CD14-positive monocyte (primary cell): Measurements from ENCODE around the gene NID1. TPM values are rescaled to one million over a fixed set of nuclear protein-coding genes. Genes with fewer than 3 reads are reported as not detected.
A peak's percentile ranks its signal among the peaks of the same experiment; 100 is the strongest.

Source experiments
- DNase-seq, 3 donors: peaks; one replicate each; pipeline ENCODE4 v3.0.0-alpha.2; 2011 to 2022
- H2AFZ ChIP-seq: 2 replicates; pipeline ENCODE4 v1.6.0; 2012; ENCODE audit warnings: mild to moderate bottlenecking, low read depth, low read length, inconsistent platforms; ENCODE audit not compliant: insufficient read depth, poor library complexity, severe bottlenecking
- H3K27ac ChIP-seq, 2 donors: 1 replicate in 1 of 2; 2 replicates in 1 of 2; pipeline ENCODE4 v1.5.1; 2012 to 2013; ENCODE audit warnings: low read length in 2 of 2, control low read depth in 1 of 2, inconsistent platforms in 1 of 2, low read depth in 1 of 2, mild to moderate bottlenecking in 1 of 2
- H3K27me3 ChIP-seq, 2 donors: one replicate each; pipeline versions ENCODE4 v1.6.0 to v1.6.1; 2011 to 2013; ENCODE audit warnings: low read length in 2 of 2; ENCODE audit not compliant: control insufficient read depth in 2 of 2, insufficient read depth in 2 of 2
- H3K36me3 ChIP-seq, 2 donors: replicated peaks in 1 of 2; 1 replicate in 1 of 2; 2 replicates in 1 of 2; pipeline versions ENCODE4 v1.5.1 to v1.6.1; 2012 to 2013; ENCODE audit warnings: low read length in 2 of 2, control low read depth in 1 of 2, inconsistent platforms in 1 of 2, mild to moderate bottlenecking in 1 of 2; ENCODE audit not compliant: insufficient read depth in 2 of 2, control insufficient read depth in 1 of 2
- H3K4me1 ChIP-seq, 2 donors: 1 replicate in 1 of 2; 2 replicates in 1 of 2; pipeline versions ENCODE4 v1.5.1 to v1.6.1; 2012 to 2013; ENCODE audit warnings: low read length in 2 of 2, control low read depth in 1 of 2, inconsistent platforms in 1 of 2, mild to moderate bottlenecking in 1 of 2, moderate library complexity in 1 of 2; ENCODE audit not compliant: insufficient read depth in 2 of 2, control insufficient read depth in 1 of 2
- H3K4me2 ChIP-seq: replicated peaks from 2 replicates; pipeline ENCODE3; 2012; ENCODE audit warnings: low read length, moderate library complexity, mild to moderate bottlenecking; ENCODE audit not compliant: poor library complexity, severe bottlenecking; ENCODE audit errors: extremely low read depth
- H3K4me3 ChIP-seq, 3 experiments: fragments of 200-600 bp in 1 of 3; sonication (generic) in 1 of 3; replicated peaks in 1 of 3; 1 replicate in 2 of 3; 2 replicates in 1 of 3; pipeline ENCODE4 v1.5.1; 2011 to 2013; ENCODE audit warnings: low read length in 3 of 3, mild to moderate bottlenecking in 3 of 3, control low read depth in 2 of 3, low read depth in 2 of 3, inconsistent platforms in 1 of 3, moderate library complexity in 1 of 3
- H3K79me2 ChIP-seq: 2 replicates; pipeline ENCODE4 v1.6.0; 2012; ENCODE audit warnings: mild to moderate bottlenecking, control low read depth, inconsistent platforms, low read length, moderate library complexity; ENCODE audit not compliant: insufficient read depth
- H3K9ac ChIP-seq: 2 replicates; pipeline ENCODE4 v1.6.0; 2017; ENCODE audit warnings: low read length, mild to moderate bottlenecking; ENCODE audit not compliant: insufficient read depth, poor library complexity, severe bottlenecking
- H3K9me3 ChIP-seq, 2 donors: replicated peaks in 1 of 2; 1 replicate in 1 of 2; 2 replicates in 1 of 2; pipeline versions ENCODE4 v1.5.1 to v1.6.1; 2012 to 2013; ENCODE audit warnings: low read length in 2 of 2, control low read depth in 1 of 2; ENCODE audit not compliant: control insufficient read depth in 1 of 2, insufficient read depth in 1 of 2
- H4K20me1 ChIP-seq: 2 replicates; pipeline ENCODE4 v1.6.0; 2012; ENCODE audit warnings: mild to moderate bottlenecking, low read length, control low read depth, moderate library complexity; ENCODE audit not compliant: insufficient read depth
- H3K27ac Mint-ChIP-seq, 7 donors: one replicate each; pipeline ENCODE4 v1.8.0; 2020; ENCODE audit warnings: mild to moderate bottlenecking in 7 of 7, mixed read lengths in 7 of 7, moderate library complexity in 6 of 7, inconsistent platforms in 2 of 7
- H3K27me3 Mint-ChIP-seq, 3 donors: one replicate each; pipeline ENCODE4 v1.8.0; 2021 to 2022; ENCODE audit warnings: low read depth in 3 of 3, mild to moderate bottlenecking in 3 of 3, mixed read lengths in 3 of 3, moderate library complexity in 3 of 3, inconsistent platforms in 1 of 3
- H3K36me3 Mint-ChIP-seq, 2 donors: one replicate each; pipeline ENCODE4 v1.8.0; 2020; ENCODE audit warnings: mixed read lengths in 2 of 2, inconsistent platforms in 1 of 2, mild to moderate bottlenecking in 1 of 2
- H3K4me1 Mint-ChIP-seq: one replicate; pipeline ENCODE4 v1.8.0; 2020; ENCODE audit warnings: mild to moderate bottlenecking, mixed read lengths
- H3K4me3 Mint-ChIP-seq, 2 donors: one replicate each; pipeline ENCODE4 v1.8.0; 2020; ENCODE audit warnings: mild to moderate bottlenecking in 2 of 2, mixed read lengths in 2 of 2, moderate library complexity in 1 of 2
- H3K9me3 Mint-ChIP-seq, 7 donors: one replicate each; pipeline ENCODE4 v1.8.0; 2020 to 2022; ENCODE audit warnings: mixed read lengths in 7 of 7, mild to moderate bottlenecking in 6 of 7, moderate library complexity in 6 of 7, inconsistent platforms in 2 of 7
- WGBS: methylation state at CpG from one replicate; pipeline ENCODE4 v1.1.5; 2013; ENCODE audit warnings: missing lambda C conversion rate; ENCODE audit not compliant: insufficient coverage; 5-methylcytosine and 5-hydroxymethylcytosine counted together
- intact Hi-C, 2 donors: fragments of 100-400 bp; cut with micrococcal nuclease; formaldehyde crosslinking; loops; one replicate each; pipeline versions ENCODE4 v1.15.0 to v1.15.1; 2023
- polyA plus RNA-seq, 3 donors: library from polyadenylated mRNA; depleted of rRNA in 1 of 3; unstranded in 2 of 3; stranded (reverse) in 1 of 3; fragments of 300-500 nt in 2 of 3; fragments of >200 nt in 1 of 3; fragmentation: Illumina TruSeq in 2 of 3; gene quantifications; 1 replicate in 2 of 3; 2 replicates in 1 of 3; pipeline ENCODE4 v1.2.3, GENCODE V29; 2012 to 2021
- TF ChIP-seq, protein P1 (sequence below): fragments of 200-600 bp; IDR thresholded peaks from one replicate; pipeline ENCODE4 v1.8.0; 2022; ENCODE audit warnings: antibody characterized with exemption, mild to moderate bottlenecking

NID1 gene
- polyA plus RNA-seq, 3 donors = 6.8 to 19.7 (median 14.4) TPM

- Mint-ChIP-seq H3K9me3 (no peaks in the 10 kb centered on the region), H3K4me1 (peaks cover 2% of the 10 kb centered on the region), H3K27ac (no peak overlapping the region), H3K4me3 (no peak overlapping the region), H3K27me3 (peaks cover 0 to 9% (median 2%) of the 10 kb centered on the region in 3 donors), H3K36me3 (no peaks in the 10 kb centered on the region)
- DNase-seq = no peak
- Histone ChIP-seq H4K20me1 (no peaks in the 10 kb centered on the region), H3K4me3 (no peak overlapping the region), H3K27ac (no peak overlapping the region), H3K4me2 (no peak overlapping the region), H3K36me3 (no peaks in the 10 kb centered on the region), H3K9me3 (no peaks in the 10 kb centered on the region), H3K4me1 (no peaks in the 10 kb centered on the region), H3K79me2 (no peaks in the 10 kb centered on the region), H2AFZ (no peak overlapping the region), H3K9ac (no peak overlapping the region), H3K27me3 (no peaks in the 10 kb centered on the region)
- 93% methylated on average over 13 of the region's 13 CpGs for WGBS
- TF ChIP-seq, protein P1, sequence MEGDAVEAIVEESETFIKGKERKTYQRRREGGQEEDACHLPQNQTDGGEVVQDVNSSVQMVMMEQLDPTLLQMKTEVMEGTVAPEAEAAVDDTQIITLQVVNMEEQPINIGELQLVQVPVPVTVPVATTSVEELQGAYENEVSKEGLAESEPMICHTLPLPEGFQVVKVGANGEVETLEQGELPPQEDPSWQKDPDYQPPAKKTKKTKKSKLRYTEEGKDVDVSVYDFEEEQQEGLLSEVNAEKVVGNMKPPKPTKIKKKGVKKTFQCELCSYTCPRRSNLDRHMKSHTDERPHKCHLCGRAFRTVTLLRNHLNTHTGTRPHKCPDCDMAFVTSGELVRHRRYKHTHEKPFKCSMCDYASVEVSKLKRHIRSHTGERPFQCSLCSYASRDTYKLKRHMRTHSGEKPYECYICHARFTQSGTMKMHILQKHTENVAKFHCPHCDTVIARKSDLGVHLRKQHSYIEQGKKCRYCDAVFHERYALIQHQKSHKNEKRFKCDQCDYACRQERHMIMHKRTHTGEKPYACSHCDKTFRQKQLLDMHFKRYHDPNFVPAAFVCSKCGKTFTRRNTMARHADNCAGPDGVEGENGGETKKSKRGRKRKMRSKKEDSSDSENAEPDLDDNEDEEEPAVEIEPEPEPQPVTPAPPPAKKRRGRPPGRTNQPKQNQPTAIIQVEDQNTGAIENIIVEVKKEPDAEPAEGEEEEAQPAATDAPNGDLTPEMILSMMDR = no peak
- intact Hi-C loops = no loop called here
These were observed 45.2 kb upstream of the NID1 start for GRCh38 chr1:236110137-236110536.

DNA sequence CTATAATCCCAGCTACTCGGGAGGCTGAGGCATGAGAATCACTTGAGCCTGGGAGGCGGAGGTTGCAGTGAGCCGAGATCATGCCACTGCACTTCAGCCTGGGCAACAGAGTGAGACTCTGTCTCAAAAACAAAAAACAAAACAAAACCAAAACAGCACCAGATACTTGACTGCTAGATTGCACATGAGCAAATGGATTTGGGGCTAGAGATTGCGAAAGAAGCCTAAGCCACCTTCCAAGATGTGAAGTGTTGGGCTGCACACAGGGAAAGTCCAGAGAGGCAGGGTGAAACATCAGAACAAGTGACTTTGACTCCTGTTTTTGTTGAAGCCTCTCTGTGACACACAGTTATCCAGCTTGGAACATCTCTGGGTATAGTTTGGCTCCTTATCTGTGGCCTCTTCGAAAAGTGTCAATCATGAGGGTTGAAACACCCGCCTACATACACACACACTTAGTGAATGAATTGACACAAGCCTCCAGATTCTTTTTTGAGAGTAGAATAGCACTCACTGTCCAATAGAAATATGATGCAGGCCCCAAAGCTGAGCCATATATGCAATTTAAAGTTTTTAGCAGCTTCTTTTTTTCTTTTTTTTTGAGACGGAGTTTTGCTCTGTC lies 43.2 kb upstream of the NID1 start:
- Histone ChIP-seq H3K4me1 (peaks cover 0 to 2% of the 10 kb centered on the region in 2 donors), H3K9me3 (no peaks in the 10 kb centered on the region), H3K27me3 (no peaks in the 10 kb centered on the region), H3K79me2 (no peaks in the 10 kb centered on the region), H3K36me3 (no peaks in the 10 kb centered on the region), H3K27ac (no peak overlapping the region), H3K9ac (no peak overlapping the region), H3K4me3 (no peak overlapping the region), H2AFZ (no peak overlapping the region), H3K4me2 (no peak overlapping the region), H4K20me1 (no peaks in the 10 kb centered on the region)
- intact Hi-C loops = loop anchor here (2.0 to 10.0 kb wide), 7 partner anchors 177 to 1454 kb away; partner anchors contain the start of genes LGALS8 (in 2 of the 2) and ERO1B (in 1 of the 2)
- Mint-ChIP-seq H3K9me3 (no peaks in the 10 kb centered on the region), H3K27me3 (peaks cover 2 to 8% (median 2%) of the 10 kb centered on the region in 3 donors), H3K4me1 (peaks cover 6% of the 10 kb centered on the region), H3K4me3 (no peak overlapping the region), H3K36me3 (no peaks in the 10 kb centered on the region), H3K27ac (peak overlapping the region in 2 of 7 donors; percentile 21 to 54)
- TF ChIP-seq, protein P1 = no peak
- DNase-seq = no peak
- WGBS = 93% methylated on average over 2 of the region's 7 CpGs
